Limb (tissue), 2 donors: ENCODE data around the gene ULK1.

Experiments used
- DNase-seq, 2 donors: peaks; one replicate each; pipeline ENCODE4 v3.0.0-alpha.2; 2016; ENCODE audit errors: extremely low spot score in 2 of 2

The ULK1 gene

GRCh38 chr12:131894313-131894860 lies at the start of gene ULK1:
ULK1 (plus strand) TSS chr12:131894622; CDS start chr12:131895002, 380 bp downstream.
- DNase-seq = peak; percentile 88 to 96

- DNase-seq = peak in 1 of 2 donors; percentile 17
Observed at GRCh38 chr12:131844656-131845055, 49.8 kb upstream of the ULK1 start.

GRCh38 chr12:131845121-131845520 lies 49.3 kb upstream of the ULK1 start:
- DNase-seq = peak in 1 of 2 donors; percentile 9

GRCh38 chr12:131847456-131847855 lies 47.0 kb upstream of the ULK1 start:
- no peak for DNase-seq

- no peak for DNase-seq
Observed at GRCh38 chr12:131848753-131849152, 45.7 kb upstream of the ULK1 start.

- DNase-seq = no peak
Observed at GRCh38 chr12:131849700-131850553, 44.5 kb upstream of the ULK1 start.

- no peak for DNase-seq
Observed at GRCh38 chr12:131850856-131851559, 43.4 kb upstream of the ULK1 start.

- peak in 1 of 2 donors; percentile 27 for DNase-seq
Observed at GRCh38 chr12:131851741-131852550, 42.5 kb upstream of the ULK1 start.

- DNase-seq = peak in 1 of 2 donors; percentile 25
Observed at GRCh38 chr12:131852551-131853299, 41.7 kb upstream of the ULK1 start.

- DNase-seq = peak in 1 of 2 donors; percentile 23
Observed at GRCh38 chr12:131853832-131854797, 40.3 kb upstream of the ULK1 start.

- no peak for DNase-seq
Observed at GRCh38 chr12:131854861-131855476, 39.5 kb upstream of the ULK1 start.

GRCh38 chr12:131855521-131856142 lies 38.8 kb upstream of the ULK1 start:
- DNase-seq = peak in 1 of 2 donors; percentile 29

GRCh38 chr12:131856366-131857097 lies 37.9 kb upstream of the ULK1 start:
- no peak for DNase-seq

- no peak for DNase-seq
Observed at GRCh38 chr12:131857908-131858850, 36.2 kb upstream of the ULK1 start.

GRCh38 chr12:131860472-131861260 lies 33.8 kb upstream of the ULK1 start:
- peak in 1 of 2 donors; percentile 2 for DNase-seq
